Transverse colon (tissue), 4 donors: ENCODE measurements around the gene TRAF3. TPM values are rescaled to one million over a fixed set of nuclear protein-coding genes. Genes with fewer than 3 reads are reported as not detected.
A peak's percentile ranks its signal among the peaks of the same experiment; 100 is the strongest.
"Not testable (repeated sequence)": the region's sequence is repeated elsewhere in the genome, so short reads cannot be mapped to it uniquely, and the experiment has no call there.

Experiments used
- DNase-seq: peaks from one replicate; pipeline ENCODE4 v3.0.0-alpha.2; 2019
- H3K27ac ChIP-seq, 4 donors: fragments of 200-600 bp; sonication (generic); 2 replicates each; pipeline ENCODE4 v1.5.1; 2016 to 2018; ENCODE audit warnings: inconsistent platforms in 4 of 4
- H3K27me3 ChIP-seq: fragments of 200-600 bp; sonication (generic); 2 replicates; pipeline ENCODE4 v1.5.1; 2017; ENCODE audit warnings: inconsistent platforms
- H3K36me3 ChIP-seq, 4 donors: fragments of 200-600 bp; sonication (generic); 2 replicates each; pipeline ENCODE4 v1.5.1; 2017 to 2019; ENCODE audit warnings: inconsistent platforms in 4 of 4
- H3K4me1 ChIP-seq, 4 donors: fragments of 200-600 bp; sonication (generic); 2 replicates each; pipeline ENCODE4 v1.5.1; 2017 to 2020; ENCODE audit warnings: inconsistent platforms in 4 of 4
- H3K4me3 ChIP-seq, 4 donors: fragments of 200-600 bp; sonication (generic); 1 replicate in 1 of 4; 2 replicates in 3 of 4; pipeline versions ENCODE4 v1.5.1 to v1.6.1; 2017 to 2019; ENCODE audit warnings: inconsistent platforms in 4 of 4
- H3K9me3 ChIP-seq, 2 donors: fragments of 200-600 bp; sonication (generic); 2 replicates each; pipeline ENCODE4 v1.5.1; 2017 to 2019; ENCODE audit warnings: inconsistent platforms in 2 of 2
- EP300 ChIP-seq: sonication (generic); formaldehyde crosslinking; IDR thresholded peaks from one replicate; pipeline ENCODE4 v1.6.1; 2017; ENCODE audit warnings: antibody characterized with exemption, low read depth
- POLR2A ChIP-seq: fragments of 450-650 bp; IDR thresholded peaks from one replicate; pipeline ENCODE4 v1.6.1; 2016; ENCODE audit warnings: antibody characterized with exemption, mild to moderate bottlenecking, moderate library complexity
- POLR2AphosphoS5 ChIP-seq, 3 donors: sonication (generic); formaldehyde crosslinking; IDR thresholded peaks; one replicate each; pipeline ENCODE4 v1.6.1; 2016; ENCODE audit warnings: antibody characterized with exemption in 3 of 3
- WGBS, 2 donors: methylation state at CpG; one replicate each; pipeline ENCODE4 v1.1.5; 2018; ENCODE audit warnings: low coverage in 1 of 2; 5-methylcytosine and 5-hydroxymethylcytosine counted together
- in situ Hi-C, 4 donors: fragments of 200-750 bp; cut with MboI; loops; one replicate each; pipeline versions ENCODE4 v1.15.0 to v1.15.1; 2017; ENCODE audit warnings: low sequenced_read_pairs in 3 of 4, low pct_ligation_motif_present in 1 of 4, low pct_unique_long_range_greater_than_20kb in 1 of 4
- intact Hi-C: fragments of 100-400 bp; cut with DNase I; formaldehyde crosslinking; loops from one replicate; pipeline ENCODE4 v1.15.1; 2023; ENCODE audit warnings: low total_unique reads
- total RNA-seq, 4 donors: library from RNA; depleted of rRNA; stranded (reverse); fragments of >200 nt; gene quantifications; one replicate each; pipeline ENCODE4 v1.1.0, GENCODE V29; 2016
- TF ChIP-seq, protein P1 (sequence below), 5 experiments: fragments of 200-600 bp in 3 of 5; fragments of 450-650 bp in 2 of 5; sonication (generic) in 3 of 5; IDR thresholded peaks; 1 replicate in 2 of 5; 2 replicates in 3 of 5; pipeline ENCODE4 v1.5.1; 2016 to 2017; ENCODE audit warnings: antibody characterized with exemption in 5 of 5, inconsistent platforms in 3 of 5, mild to moderate bottlenecking in 2 of 5, moderate library complexity in 1 of 5

The TRAF3 gene
- total RNA-seq, 4 donors from 2014 or later = 18.7 to 28.9 (median 25.0) TPM

- H3K27ac ChIP-seq = no peak overlapping the region
- peaks cover 0 to 47% (median 22%) of the 10 kb centered on the region in 4 donors for H3K4me1 ChIP-seq
- no peak for DNase-seq
- peaks cover 0 to 11% (median 4%) of the 10 kb centered on the region in 4 donors for H3K36me3 ChIP-seq
- H3K27me3 ChIP-seq = no peaks in the 10 kb centered on the region
- H3K9me3 ChIP-seq = no peaks in the 10 kb centered on the region
- 85 to 95% methylated on average over 2 of the region's 2 CpGs for WGBS, 2 donors
- H3K4me3 ChIP-seq = no peak overlapping the region
- intact Hi-C loops (no loop called here), in situ Hi-C loops (no loop called here)
- TF ChIP-seq EP300 = no peak
- no peak for TF ChIP-seq POLR2AphosphoS5 (IDR thresholded peaks at IDR 0.05)
- TF ChIP-seq POLR2A = no peak
Observed at GRCh38 chr14:102875652-102876051, 98.4 kb downstream of the TRAF3 start.

GRCh38 chr14:102877511-102877910, 100.3 kb downstream of the TRAF3 start:
- H3K9me3 ChIP-seq, intact Hi-C loops, DNase-seq, in situ Hi-C loops, H3K4me3 ChIP-seq, H3K27ac ChIP-seq, H3K27me3 ChIP-seq: not testable (repeated sequence)
- WGBS, 2 donors = 96% methylated on average over 7 to 10 of the region's 10 CpGs
- Histone ChIP-seq H3K4me1 (peaks cover 0 to 33% (median 20%) of the 10 kb centered on the region in 4 donors), H3K36me3 (peaks cover 0 to 11% (median 4%) of the 10 kb centered on the region in 4 donors)

DNA sequence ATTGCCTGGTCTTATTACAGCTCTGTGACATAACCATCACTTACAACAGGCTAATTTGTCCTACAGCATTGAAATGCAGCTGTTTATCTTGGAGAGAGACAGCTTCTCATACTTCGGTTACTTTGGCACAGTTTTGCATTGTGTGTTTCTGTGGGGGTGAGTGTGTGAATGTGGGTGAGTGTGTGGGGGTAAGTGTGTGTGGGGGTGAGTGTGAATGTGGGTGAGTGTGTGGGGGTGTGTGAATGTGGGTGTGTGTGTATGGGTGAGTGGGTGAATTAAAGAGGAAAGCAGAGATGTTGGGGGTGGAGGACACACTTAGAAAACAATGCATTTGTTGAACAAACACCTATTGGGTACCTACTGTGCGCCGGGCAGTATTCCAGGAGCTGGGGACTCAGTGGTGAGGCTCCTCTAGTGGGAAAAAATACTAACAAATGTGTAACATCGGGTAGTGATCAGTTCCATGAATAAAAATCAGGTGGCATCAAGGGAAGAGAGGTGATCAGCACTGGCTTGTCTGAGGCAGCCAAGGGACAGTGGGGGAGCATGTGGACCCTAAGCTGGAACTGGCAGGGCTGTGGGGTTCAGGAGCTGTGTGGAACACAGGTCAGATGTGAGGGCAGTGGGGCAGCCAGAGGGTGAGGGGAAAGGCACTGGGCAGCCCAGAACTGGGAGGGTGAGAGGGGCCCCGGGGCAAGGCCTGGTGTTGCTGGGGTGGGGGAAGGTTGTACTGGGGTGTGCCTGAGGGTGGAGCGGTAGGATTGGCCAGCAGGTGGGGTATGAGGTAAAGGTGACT, 101.1 kb downstream of the TRAF3 start:
- H3K27ac ChIP-seq = peak overlapping the region; percentile 21 to 64 (median 40)
- 76 to 78% methylated on average over 3 to 6 of the region's 6 CpGs for WGBS, 2 donors
- no peak for TF ChIP-seq POLR2A
- TF ChIP-seq, protein P1, sequence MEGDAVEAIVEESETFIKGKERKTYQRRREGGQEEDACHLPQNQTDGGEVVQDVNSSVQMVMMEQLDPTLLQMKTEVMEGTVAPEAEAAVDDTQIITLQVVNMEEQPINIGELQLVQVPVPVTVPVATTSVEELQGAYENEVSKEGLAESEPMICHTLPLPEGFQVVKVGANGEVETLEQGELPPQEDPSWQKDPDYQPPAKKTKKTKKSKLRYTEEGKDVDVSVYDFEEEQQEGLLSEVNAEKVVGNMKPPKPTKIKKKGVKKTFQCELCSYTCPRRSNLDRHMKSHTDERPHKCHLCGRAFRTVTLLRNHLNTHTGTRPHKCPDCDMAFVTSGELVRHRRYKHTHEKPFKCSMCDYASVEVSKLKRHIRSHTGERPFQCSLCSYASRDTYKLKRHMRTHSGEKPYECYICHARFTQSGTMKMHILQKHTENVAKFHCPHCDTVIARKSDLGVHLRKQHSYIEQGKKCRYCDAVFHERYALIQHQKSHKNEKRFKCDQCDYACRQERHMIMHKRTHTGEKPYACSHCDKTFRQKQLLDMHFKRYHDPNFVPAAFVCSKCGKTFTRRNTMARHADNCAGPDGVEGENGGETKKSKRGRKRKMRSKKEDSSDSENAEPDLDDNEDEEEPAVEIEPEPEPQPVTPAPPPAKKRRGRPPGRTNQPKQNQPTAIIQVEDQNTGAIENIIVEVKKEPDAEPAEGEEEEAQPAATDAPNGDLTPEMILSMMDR (IDR thresholded peaks at IDR 0.05) = peak in 3 of 5 experiments; percentile 25 to 65 (median 31)
- TF ChIP-seq EP300 = no peak
- no peak for TF ChIP-seq POLR2AphosphoS5 (IDR thresholded peaks at IDR 0.05)

DNA sequence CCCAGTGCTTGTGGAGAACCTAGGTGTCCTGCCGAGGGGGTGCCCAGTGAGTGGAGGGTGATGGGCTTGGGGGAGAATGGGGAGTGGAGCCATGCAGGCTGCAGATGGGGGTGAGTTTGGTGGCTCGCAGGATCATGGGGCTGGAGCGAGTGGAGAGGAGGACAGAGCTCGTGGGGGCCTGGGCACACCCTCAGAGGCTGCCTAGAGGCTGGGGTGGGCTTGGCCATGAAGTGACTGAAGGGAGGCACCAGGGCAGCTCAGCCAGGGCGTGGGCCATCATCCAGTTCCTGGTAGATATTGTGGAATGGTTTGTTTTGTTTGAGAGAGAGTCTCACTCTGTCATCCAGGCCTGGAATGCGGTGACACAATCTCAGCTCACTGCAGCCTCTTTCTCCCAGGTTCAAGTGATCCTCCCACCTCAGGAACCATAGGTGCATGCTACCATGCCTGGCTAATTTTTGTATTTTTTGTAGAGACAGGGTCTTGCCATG, 101.8 kb downstream of the TRAF3 start:
- TF ChIP-seq, protein P1 (IDR thresholded peaks at IDR 0.05) = peak in 1 of 5 experiments; percentile 5
- TF ChIP-seq EP300 = no peak
- 77% methylated on average over 6 of the region's 6 CpGs; no CpG with 5 or more reads in 1 of the 2 donors for WGBS, 2 donors
- in situ Hi-C loops = no loop called here

More for the DNA sequence above, 101.1 kb downstream of the TRAF3 start:
- Histone ChIP-seq H3K36me3 (peaks cover 0 to 11% (median 4%) of the 10 kb centered on the region in 4 donors), H3K9me3 (no peaks in the 10 kb centered on the region), H3K4me1 (peaks cover 0 to 24% (median 15%) of the 10 kb centered on the region in 4 donors), H3K4me3 (no peak overlapping the region), H3K27me3 (no peaks in the 10 kb centered on the region)
- in situ Hi-C loops = no loop called here
- DNase-seq = peak; percentile 44
- intact Hi-C loops = no loop called here

GRCh38 chr14:102882226-102882906, 105.1 kb downstream of the TRAF3 start:
- 68 to 81% methylated on average over 2 to 5 of the region's 5 CpGs for WGBS, 2 donors
- no peaks in the 10 kb centered on the region for H3K9me3 ChIP-seq
- no peak overlapping the region for H3K27ac ChIP-seq
- in situ Hi-C loops (no loop called here), intact Hi-C loops (no loop called here)
- H3K27me3 ChIP-seq = no peaks in the 10 kb centered on the region
- peaks cover 0 to 19% (median 8%) of the 10 kb centered on the region in 4 donors for H3K4me1 ChIP-seq
- H3K36me3 ChIP-seq = no peaks in the 10 kb centered on the region
- TF ChIP-seq POLR2A (no peak), EP300 (no peak)
- DNase-seq = no peak
- no peak overlapping the region for H3K4me3 ChIP-seq

More for the DNA sequence above, 101.8 kb downstream of the TRAF3 start:
- intact Hi-C loops = no loop called here
- H3K9me3 ChIP-seq = no peaks in the 10 kb centered on the region
- H3K36me3 ChIP-seq = peaks cover 0 to 11% (median 4%) of the 10 kb centered on the region in 4 donors
- peaks cover 0 to 18% (median 11%) of the 10 kb centered on the region in 4 donors for H3K4me1 ChIP-seq
- peak; percentile 71 for DNase-seq
- peak overlapping the region; percentile 21 to 64 (median 40) for H3K27ac ChIP-seq
- H3K27me3 ChIP-seq = no peaks in the 10 kb centered on the region
- H3K4me3 ChIP-seq = no peak overlapping the region
